NCI-H1048 (cell line): ENCODE measurements around the gene SYTL4.

Experiments
- DNase-seq: peaks from one replicate; lab custom pipeline; 2025; lab: John Stamatoyannopoulos, UW

Gene SYTL4

DNA sequence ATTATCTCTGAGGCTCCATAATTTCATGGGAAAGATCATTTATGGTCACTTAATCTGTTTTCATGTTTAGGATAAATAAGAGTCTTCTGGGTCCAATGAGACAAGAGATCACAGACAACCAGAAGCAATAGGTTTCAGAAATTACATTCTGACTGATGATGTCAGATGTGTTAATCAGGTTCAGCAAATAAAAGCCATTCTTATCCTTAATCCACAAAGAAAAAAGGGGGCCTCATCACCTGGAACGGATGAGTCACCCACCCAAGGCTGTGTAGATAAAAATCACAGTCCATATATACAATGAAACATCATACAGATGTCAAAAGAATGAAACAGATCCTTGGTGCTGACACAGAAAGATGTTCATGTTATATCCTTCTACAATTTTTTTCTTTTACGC, 36.6 kb downstream of the SYTL4 start:
- no peak for DNase-seq

DNA sequence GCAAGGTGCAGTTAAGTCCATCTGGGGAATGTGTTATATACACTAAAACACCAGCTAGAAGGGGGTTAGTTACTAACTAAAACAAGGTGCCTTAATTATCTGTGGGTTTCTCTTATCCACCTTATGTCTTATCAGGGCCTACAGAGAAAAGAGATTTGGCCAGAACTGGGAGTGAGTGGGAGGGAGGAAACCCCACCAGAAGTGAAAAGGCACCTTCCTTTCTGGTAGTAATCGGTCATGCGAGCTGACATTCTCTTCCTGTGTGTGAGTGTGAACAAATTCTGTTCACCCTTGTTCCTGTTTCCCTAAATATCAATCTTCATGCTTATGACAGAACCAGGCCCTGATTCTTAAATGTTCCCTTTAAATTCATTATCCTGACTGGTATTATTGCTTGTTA, 44.4 kb downstream of the SYTL4 start:
- no peak for DNase-seq

DNA sequence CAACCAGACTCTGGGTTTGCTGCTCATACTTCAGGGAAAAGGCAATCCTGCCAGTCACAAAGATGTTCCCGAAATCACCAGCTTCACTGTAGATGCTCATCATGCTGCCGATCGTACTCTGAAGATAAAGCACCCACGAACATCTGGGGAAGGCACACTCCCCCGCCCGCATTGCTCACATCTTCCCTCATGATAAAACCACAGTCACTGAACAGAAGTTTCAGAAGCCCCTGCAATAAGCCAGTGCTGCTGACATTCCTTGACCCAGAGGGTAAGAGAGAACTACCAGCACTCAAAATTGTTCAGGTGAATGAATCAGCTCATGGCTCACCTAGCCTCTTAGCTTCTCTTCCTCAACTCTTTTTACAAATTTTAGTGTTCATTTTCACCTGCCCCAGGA, 44.8 kb downstream of the SYTL4 start:
- no peak for DNase-seq

- DNase-seq: no peak
These were observed 46.0 kb downstream of the SYTL4 start for GRCh38 chrX:100685997-100686305.

DNA sequence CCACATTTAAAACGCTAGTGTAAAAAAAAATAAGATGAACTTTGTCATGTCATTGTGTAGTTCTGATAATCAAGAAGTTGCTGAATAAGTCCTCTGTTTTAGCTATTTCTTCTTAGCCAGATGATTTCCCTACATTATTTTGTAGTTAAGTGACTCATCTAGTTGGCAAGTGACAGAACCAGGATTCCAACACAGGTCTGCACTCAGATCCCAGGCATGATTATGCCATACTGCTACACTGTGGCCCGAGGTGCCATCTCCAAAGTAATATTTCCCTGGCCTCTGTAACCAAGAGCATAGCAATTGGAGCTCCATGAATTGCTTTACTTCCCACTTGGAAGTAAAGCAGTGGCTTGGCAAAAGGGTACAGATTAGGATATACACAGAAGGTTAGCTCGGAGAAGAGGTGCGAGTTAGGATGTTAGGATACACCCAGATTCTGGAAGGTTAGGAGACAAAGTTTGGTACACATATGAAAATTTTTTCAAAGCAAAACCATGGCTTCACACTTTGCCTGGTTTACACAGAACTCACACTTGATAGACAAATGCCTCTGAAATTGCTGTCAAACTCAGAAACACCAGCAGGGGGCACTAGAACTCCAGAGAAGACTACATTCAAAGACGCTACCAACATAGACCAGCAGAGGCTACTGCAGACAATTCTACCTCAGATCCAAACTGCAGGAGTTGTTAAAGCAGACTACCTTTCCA, 46.5 kb downstream of the SYTL4 start:
- DNase-seq: peak; percentile 19

- DNase-seq: no peak
These were observed 49.0 kb downstream of the SYTL4 start for GRCh38 chrX:100682939-100683338.

- DNase-seq: no peak
These were observed 50.3 kb downstream of the SYTL4 start for GRCh38 chrX:100681599-100681998.

DNA sequence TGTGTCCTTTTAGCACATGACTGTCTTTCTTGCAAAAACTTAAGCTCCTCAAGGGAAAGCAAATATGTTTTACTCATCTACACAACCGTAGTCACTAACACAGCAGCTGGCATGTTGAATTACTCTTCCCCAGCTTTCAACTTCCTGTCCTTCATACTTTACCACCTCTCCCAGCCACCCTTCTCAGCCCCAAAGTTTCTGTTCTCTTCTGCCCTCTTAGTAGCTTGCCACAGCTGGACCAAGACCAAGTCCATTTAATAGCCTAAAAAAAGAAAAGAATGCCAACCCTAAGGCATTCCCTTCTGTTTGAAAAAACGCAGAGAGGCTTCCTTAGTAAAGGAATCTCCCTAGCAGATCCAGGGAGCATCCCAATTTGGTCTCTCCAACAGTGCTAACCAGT, 51.2 kb downstream of the SYTL4 start:
- DNase-seq: no peak

DNA sequence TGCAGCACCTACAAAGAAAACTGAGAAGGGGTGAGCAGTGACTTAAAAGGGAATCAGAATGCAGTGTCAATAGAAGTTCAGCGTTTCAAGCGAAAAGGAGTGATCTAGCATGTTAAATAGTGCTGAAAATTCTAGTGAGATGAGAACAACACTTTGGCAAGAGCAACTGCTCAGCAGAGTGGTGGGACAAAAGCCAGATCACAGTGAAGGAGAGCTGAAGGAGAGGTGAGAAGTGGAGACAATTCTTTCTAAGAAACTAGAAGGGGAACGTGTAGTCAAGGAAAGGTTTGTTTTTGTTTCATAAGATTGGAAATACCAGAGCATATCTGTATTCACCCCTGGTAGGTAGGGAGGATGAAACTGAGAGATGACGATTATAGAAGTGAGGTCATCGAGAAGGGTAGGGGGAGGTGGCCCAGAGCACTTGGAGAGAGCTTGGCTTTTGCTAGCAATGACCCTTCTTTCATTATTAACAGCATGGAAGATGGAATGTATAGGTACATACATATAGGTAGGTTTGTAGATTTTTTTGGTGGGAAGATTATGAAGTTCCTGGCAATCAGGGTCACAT, 54.2 kb downstream of the SYTL4 start:
- no peak for DNase-seq

DNA sequence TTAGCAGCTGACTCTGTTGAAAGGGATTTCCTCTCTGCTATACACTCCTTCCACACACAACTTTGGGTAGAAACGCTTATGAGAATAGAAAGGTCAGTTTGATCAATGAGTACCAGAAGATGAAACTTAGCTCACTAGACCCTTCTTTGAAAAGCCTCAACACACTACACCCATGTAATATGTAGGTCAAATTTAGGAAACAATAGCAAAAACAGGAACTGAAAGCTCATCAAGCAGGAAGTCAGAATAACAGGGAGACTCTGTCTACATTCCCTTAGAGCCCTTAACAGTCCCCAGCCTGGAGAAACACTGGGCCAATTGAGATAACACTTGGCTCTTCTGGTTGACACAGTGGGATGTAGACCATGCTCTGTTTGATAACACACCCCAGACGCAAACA, 57.2 kb downstream of the SYTL4 start:
- no peak for DNase-seq

- DNase-seq: no peak
These were observed 58.4 kb downstream of the SYTL4 start for GRCh38 chrX:100673397-100673953.

DNA sequence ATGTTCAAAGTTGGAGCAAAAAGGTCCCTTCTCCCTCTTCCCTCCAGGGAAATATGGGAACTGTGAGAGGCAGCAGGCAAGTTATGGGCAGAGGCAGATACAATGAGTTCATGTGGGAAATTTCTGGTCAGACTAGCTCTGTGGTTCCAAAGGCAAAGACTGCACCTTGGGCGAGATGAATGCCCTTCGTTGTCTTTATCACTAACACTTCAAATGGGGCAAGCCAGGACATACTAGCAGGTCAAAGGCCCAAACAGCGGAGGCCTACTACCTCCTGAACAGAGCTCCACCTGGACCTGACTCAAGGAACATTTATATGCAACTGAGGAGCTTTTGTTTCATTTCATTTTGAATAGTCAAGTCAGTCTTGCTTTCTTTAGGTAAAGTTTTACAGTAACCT, 59.0 kb downstream of the SYTL4 start:
- no peak for DNase-seq

- DNase-seq: no peak
These were observed 68.3 kb downstream of the SYTL4 start for GRCh38 chrX:100663642-100664041.

DNA sequence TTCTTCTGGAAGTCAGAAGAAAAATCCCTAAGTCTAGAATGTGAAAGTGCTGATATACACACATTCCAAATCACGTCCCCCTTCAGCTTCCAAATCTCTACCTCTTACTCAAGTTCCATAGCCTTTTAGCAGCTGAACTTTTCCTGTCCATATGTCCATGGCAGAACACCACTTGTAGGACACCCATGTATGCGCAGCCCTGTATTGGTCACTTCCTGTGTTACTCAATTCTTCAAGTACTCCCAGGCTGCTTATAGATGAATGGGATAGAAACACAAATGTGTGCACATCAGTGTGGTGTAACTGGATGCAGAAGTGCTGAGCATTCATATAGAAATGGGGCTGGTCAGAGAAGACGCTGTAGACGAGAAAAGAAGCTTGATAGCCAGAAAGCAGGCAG, 69.1 kb downstream of the SYTL4 start:
- DNase-seq: no peak

DNA sequence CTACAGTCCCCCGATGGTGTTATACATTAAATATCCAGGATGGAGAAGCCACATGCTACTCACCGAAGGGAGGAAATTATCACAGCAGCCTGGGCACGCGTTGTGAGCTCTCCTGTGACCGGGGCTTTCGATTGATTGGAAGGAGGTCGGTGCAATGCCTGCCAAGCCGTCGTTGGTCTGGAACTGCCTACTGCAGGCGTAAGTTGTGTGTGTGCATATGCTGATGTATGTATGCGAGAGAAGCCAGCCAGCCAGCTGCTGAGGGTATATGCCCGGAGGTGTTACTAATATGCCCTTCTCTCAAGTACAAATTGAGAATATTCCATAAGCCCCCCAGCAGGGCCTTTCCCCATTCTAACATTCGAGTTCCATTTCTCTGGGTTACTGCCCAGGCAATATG, 69.8 kb downstream of the SYTL4 start:
- DNase-seq: no peak

- no peak for DNase-seq
These were observed 72.3 kb downstream of the SYTL4 start for GRCh38 chrX:100659431-100660137.

- no peak for DNase-seq
These were observed 73.0 kb downstream of the SYTL4 start for GRCh38 chrX:100658941-100659381.

DNA sequence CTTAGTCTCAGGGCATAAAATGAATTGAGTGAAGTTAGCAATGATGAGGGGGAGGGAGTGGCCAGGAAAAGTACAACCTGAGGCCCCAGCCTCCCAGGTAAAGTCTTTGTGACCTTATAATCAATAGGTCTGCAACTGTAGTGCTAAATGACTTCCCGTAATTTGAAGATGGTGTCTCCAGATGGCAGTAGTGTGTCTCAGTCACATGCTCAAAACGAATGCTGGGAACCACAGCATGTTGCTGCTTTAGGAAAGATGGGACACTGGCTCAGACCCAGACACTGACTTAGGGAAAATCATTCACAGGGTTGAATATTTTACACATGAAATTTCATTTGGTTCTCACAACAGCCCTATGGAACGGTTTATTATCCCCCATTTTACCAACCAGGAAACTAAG, 77.7 kb downstream of the SYTL4 start:
- DNase-seq: no peak

DNA sequence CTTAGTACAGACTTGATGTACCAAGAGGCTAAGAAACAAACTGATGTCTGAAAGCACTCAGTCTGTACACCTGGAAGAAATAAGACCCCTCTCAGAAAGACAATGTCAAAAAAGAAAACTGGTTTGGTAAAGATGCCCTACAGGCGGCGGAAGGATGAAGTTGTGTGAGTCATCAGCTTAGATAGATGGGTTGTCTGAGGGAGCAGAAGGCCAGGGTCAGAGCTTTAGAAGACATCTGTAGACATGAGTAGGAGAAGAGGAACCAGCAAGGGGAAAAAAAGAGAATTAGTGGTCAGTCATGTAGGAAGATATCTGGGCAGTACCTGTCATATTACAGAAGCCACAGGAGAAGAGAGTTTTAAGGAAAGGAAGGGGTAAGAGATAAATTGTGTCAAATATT, 79.7 kb downstream of the SYTL4 start:
- DNase-seq: no peak

DNA sequence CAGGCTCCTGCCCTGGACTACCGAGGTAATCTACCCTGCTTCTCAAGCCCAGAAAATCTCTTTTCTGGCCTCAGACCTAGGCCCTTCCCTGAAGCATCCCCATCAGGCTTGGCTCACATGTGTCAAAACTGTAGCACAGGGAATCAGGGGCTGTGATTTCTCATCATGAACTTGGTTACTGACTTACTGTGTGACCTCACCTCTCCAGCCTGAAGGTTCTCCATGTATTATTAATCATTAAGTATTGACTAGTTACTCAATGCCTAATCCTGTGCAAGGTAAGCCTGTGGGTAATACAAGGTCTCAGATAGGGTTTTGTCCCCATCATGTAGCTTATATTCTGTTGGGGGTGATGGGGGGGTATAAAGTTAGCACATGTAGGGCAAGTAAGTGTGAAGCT, 81.1 kb downstream of the SYTL4 start:
- no peak for DNase-seq

DNA sequence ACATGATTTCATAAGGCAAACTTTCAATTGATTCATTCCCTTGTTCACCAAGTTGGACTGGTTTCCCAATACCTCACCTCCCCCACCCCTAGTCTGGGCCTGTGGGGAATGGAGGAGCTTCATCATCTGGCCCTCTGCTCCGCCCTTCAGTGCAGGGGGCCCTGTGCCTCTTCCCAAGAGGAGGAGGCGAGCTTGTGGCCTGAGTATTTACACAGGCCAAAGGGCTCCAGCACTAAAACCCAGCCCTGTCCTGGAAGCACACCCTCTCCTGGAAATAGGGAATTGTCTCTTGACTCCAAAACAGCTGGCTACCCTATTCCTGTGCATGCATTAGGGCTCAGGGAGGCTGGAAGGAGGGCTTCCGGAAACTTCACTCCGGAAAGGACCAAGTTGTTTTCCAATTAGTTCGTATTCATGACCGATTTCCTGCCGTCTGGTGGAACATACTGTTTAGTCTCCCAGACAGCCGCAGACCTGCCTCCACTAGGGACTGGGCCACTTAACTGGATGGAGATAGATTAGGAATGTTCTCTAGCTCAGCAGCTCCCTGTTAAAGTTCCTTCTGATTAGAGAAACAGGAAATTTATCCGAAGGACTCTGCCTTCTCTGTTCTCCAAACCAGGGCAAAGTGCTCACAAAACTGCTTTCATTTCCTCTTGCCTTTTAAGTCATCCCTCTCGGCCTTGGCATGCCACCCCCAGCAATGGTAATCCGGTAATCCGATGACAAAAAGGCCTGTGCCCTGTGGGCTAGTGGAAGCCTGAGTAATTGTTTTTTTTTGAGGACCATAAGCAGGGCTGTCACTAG, 82.2 kb downstream of the SYTL4 start:
- no peak for DNase-seq
